ENCODE measurements around the gene FBN1.

Gene FBN1

GRCh38 chr15:48622237-48622636 is 23.3 kb downstream of the FBN1 start:
- DNase-seq (ENCODE audit: low spot score), result no peak

DNA sequence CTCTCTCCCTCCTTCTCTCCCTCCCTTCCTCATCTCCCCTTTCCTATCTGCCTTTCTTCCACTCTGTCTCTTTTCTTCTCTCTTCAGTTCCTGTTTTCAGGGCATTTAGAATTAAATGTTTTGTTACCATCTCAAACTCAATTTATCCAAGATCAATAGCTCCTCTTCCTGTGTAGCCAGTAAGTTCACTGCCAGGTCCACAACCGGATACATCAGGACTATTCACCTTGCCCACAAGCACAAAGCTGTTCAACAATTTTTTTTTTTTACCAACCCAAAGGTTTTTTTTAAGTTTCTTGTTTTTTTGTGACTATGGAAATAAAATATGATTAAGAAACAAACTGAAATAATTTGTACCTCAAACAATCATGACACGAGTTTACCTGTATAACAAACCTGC is 26.1 kb downstream of the FBN1 start:
- DNase-seq (ENCODE audit: low spot score), result no peak

- no peak for DNase-seq (ENCODE audit: low spot score)
These were observed 27.9 kb downstream of the FBN1 start for GRCh38 chr15:48617619-48618018.

- DNase-seq (ENCODE audit: low spot score), result no peak
These were observed 29.3 kb downstream of the FBN1 start for GRCh38 chr15:48616216-48616615.

- no peak for DNase-seq (ENCODE audit: low spot score)
These were observed 31.5 kb downstream of the FBN1 start for GRCh38 chr15:48614051-48614450.

DNA sequence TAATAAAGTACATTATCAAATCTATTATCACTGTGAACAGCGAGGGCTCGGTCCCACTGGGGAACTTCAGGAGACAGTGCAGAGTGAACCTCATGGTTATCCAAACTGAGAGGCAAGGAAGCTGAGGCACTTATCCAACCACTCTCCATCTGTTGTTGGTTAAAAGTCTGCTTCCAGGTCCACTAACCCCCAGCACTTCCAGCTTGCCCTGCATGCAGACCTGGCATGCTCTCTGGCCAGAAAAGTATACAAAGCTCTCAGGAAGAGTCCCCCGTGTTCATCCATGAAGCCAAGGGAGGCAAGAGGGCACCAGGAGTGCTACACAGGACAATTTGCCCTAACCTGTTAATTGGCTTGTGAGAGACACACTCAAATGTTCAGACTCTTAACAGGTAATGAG is 36.0 kb downstream of the FBN1 start:
- DNase-seq (ENCODE audit: low spot score), result no peak

DNA sequence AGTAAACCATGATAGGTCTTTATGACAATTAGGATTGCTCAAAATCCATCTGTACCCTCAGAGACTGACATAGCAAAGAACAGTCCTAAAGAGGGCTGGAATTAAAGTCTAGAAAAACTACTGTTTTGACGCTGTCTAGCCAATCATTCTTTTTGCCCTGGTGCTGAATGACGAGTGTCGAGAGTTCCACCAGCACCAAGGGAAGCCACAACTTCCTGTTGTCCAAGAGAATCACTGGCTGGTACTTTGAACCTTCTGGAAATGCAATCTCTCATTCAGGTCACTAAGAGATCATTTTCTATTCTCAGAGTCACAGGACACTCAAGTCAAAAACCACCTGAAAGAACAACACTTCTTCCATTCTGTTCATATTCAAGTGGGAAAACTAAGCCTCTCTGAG is 37.7 kb downstream of the FBN1 start:
- no peak for DNase-seq (ENCODE audit: low spot score)

DNA sequence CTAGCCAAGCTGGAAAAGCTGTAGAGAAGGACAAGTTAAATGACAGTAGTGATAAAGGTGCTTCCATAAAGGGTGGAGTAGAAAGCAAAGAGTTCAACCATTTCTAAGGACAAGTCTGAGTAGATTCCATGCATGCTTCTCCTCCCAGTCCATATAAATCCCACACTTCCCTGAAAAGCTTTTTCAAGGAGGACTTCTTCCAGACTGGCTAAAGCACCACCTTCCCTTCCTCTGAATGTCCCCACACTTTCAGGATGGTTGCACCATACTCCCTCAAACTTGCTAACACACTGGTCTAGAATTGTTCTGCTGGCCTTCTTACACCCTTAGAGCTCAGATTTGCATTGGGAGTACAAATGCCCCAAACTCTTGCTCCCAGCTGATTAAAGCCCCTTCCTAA is 40.9 kb downstream of the FBN1 start:
- no peak for DNase-seq (ENCODE audit: low spot score)

DNA sequence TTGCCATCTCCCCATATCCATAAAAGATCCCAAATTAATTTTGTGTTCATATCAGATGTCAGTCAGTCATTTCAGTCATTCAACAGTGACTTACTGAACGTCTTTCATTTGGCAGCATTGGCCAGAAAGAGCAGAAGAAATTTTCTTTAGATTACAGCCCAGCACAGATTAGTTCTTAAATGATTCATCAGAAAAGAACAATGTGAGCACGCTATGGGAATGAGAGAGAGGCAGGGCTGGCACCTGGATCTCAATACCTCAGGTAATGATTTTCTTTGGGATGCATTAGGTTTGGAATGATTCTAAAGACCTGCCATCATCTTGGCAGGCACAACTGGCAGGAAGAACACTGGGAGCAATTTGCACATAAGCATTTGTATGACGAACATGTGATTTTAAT is 41.6 kb downstream of the FBN1 start:
- no peak for DNase-seq (ENCODE audit: low spot score)

- DNase-seq (ENCODE audit: low spot score), result no peak
These were observed 42.4 kb downstream of the FBN1 start for GRCh38 chr15:48603123-48603500.

GRCh38 chr15:48602358-48603122 is 43.0 kb downstream of the FBN1 start:
- no peak for DNase-seq (ENCODE audit: low spot score)

- no peak for DNase-seq (ENCODE audit: low spot score)
These were observed 44.4 kb downstream of the FBN1 start for GRCh38 chr15:48601095-48601494.

- DNase-seq (ENCODE audit: low spot score), result no peak
These were observed 48.7 kb downstream of the FBN1 start for GRCh38 chr15:48596841-48597240.

GRCh38 chr15:48596415-48596814 is 49.1 kb downstream of the FBN1 start:
- no peak for DNase-seq (ENCODE audit: low spot score)

DNA sequence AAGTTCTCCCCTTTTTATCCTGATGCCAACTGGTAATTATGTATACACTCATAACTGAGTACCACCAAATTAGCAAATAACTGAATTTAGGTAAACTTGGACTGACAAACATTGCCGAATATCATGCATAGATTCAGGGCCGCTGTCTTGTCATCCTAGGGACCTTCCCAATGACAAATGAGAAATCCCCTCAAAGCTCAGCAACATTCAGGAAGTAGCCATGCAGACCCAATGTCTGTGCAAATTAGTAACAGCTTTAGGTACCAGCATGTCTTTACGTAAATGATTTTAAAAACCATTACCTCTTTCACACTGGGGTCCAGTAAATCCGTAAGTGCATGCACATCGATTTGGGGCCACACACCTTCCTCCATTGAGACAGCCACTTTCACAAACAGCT is 49.5 kb downstream of the FBN1 start:
- DNase-seq (ENCODE audit: low spot score), result no peak

GRCh38 chr15:48592933-48593332 is 52.6 kb downstream of the FBN1 start:
- no peak for DNase-seq (ENCODE audit: low spot score)

DNA sequence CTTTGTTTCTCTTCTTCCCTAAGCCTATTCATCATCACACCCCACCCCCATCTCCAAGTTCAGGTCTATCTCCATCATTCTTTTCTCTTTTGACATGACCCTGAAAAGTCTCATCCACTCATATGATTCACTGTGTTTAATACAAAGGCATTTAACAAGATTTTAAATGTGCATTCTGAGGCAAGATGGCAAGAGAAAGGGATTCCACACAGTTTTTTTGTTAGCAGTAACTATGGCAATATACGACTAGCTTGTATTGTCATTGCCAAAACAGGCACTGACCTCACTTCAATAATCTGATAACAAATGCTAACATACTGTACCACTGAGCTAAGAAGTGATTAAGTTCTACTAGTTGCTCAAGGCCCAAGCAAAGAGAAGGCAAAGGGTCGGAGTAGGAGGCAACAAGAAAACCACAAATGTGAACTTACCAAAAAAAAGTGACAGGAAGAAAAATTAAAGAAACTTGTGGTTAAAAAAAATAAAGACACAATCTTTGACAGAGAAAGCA is 53.2 kb downstream of the FBN1 start:
- no peak for DNase-seq (ENCODE audit: low spot score)

- no peak for DNase-seq (ENCODE audit: low spot score)
These were observed 54.8 kb downstream of the FBN1 start for GRCh38 chr15:48590723-48591122.

DNA sequence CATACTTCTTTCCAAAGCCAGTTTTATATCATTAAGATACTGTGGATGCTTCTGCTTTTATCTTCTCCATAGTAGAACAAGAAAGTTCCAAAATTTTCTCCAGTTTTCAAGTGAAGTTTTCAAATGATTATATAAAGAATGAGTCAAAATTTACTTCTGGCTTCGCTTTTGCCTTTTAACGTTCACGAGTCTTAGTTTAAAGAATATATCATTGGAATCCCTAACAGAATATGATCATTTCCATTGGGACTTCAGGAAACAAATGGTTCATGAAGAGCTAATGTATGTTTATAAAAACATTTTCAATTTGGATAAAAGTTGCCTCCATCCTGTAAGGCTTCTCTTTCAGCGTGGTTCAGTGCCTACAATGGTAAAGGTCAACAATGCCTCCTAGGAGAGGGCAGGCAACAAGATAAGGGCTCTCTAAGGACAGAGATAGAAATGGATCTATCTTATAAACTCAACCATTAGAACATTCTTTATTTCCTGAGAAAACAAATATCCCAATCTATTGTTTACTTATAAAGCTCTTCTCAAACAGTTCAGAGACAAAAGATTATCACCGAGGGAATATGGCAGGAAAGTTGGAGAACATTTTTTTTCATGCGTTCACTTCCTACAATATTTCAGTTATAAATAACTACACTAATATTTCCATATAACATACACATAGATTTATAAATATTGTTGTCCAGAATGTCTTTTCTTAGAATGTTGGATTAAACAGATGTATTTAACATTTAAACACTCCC is 60.5 kb downstream of the FBN1 start:
- no peak for DNase-seq (ENCODE audit: low spot score)

- DNase-seq (ENCODE audit: low spot score), result no peak
These were observed 61.3 kb downstream of the FBN1 start for GRCh38 chr15:48584090-48584811.

DNA sequence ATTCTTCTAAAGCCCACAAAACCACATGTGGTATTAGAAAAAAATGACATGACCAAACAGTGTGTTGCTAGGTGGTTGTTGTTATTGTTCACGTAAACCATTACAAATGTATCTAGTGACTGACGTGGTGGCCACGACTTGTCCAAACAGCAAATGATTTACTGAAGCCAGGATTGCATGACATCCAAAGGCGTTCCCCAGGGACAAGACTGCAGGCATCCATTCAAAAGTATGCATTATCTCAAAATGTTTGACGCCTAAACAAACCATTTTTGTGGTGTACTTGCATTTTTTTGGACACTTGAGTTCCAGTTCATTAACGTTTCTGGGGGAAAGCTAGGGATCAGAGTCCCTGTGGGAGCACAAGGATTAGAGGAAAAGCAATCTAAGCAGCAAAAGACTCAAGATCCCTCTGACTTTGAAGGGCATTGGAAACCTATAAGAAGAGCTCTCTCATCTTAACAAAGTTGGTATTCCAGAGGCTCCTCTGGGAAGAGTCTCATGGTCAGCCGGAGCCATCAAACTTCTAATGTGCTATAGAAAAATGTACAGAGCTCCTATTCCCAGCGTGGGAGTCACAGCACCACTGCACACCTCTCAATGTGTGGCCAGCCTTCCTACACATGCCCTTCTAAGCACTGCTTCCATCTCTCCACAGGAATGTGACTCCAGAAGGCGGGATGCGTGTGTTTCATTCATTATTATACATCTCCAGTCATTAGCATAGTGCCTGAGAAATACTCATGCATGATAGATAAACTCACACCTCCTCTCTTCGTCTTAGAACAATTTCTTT is 62.9 kb downstream of the FBN1 start:
- no peak for DNase-seq (ENCODE audit: low spot score)

DNA sequence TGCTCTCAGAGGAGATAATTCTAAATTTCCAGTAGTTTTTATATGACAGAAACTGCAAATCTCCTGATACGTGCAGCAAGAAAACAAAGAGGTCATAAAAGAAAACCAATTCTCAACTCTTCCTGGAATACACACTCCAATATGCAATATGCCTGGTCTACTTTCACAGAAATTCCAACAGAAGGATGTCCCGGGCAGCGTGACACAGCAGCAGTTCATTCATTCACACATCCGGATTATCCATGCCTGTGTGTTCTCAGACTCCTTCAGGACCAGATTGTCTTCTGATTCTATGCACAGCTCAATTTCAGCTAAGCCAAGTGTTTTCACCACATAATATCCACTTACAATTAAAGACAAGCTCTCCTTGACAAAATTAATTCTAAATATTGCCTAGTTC is 64.3 kb downstream of the FBN1 start:
- DNase-seq (ENCODE audit: low spot score), result no peak
